Stomach (tissue), 9 donors: ENCODE measurements around the gene TRANK1. TPM values are rescaled to one million over a fixed set of nuclear protein-coding genes. Genes with fewer than 3 reads are reported as not detected.

Source experiments
- DNase-seq, 2 donors: peaks; one replicate each; pipeline versions ENCODE4 v3.0.0 to v3.0.0-alpha.2; 2013 to 2019
- H3K27ac ChIP-seq, 5 donors: fragments of 200-600 bp in 4 of 5; sonication (generic) in 4 of 5; one replicate each; pipeline ENCODE4 v1.5.1; 2013 to 2019; ENCODE audit warnings: mild to moderate bottlenecking in 1 of 5, moderate library complexity in 1 of 5
- H3K27me3 ChIP-seq, 3 donors: fragments of 200-600 bp; sonication (generic); one replicate each; pipeline ENCODE4 v1.5.1; 2017 to 2019; ENCODE audit warnings: mixed run types in 1 of 3
- H3K36me3 ChIP-seq, 4 donors: fragments of 200-600 bp; sonication (generic); 1 replicate in 3 of 4; 2 replicates in 1 of 4; pipeline ENCODE4 v1.5.1; 2016 to 2019
- H3K4me1 ChIP-seq, 4 donors: fragments of 200-600 bp; sonication (generic); one replicate each; pipeline ENCODE4 v1.5.1; 2016 to 2019
- H3K4me3 ChIP-seq, 4 donors: fragments of 200-600 bp; sonication (generic) in 3 of 4; one replicate each; pipeline ENCODE4 v1.5.1; 2016 to 2019; ENCODE audit warnings: mild to moderate bottlenecking in 1 of 4
- H3K9me3 ChIP-seq, 4 donors: fragments of 200-600 bp; sonication (generic); one replicate each; pipeline ENCODE4 v1.5.1; 2016 to 2019
- EP300 ChIP-seq: sonication (generic); formaldehyde crosslinking; IDR thresholded peaks from one replicate; pipeline ENCODE4 v1.6.1; 2017; ENCODE audit warnings: antibody characterized with exemption
- POLR2A ChIP-seq, 4 donors: fragments of 450-650 bp; IDR thresholded peaks; one replicate each; pipeline ENCODE4 v1.6.1; 2016; ENCODE audit warnings: antibody characterized with exemption in 4 of 4, control low read depth in 2 of 4, mild to moderate bottlenecking in 1 of 4, moderate library complexity in 1 of 4
- POLR2AphosphoS5 ChIP-seq, 3 donors: sonication (generic); formaldehyde crosslinking; IDR thresholded peaks; one replicate each; pipeline ENCODE4 v1.6.1; 2016; ENCODE audit warnings: antibody characterized with exemption in 3 of 3
- WGBS, 5 donors: extraction: QIAGEN DNeasy Blood & Tissue Kit in 3 of 5; methylation state at CpG; one replicate each; pipeline versions ENCODE4 v1.1.5 to v1.1.7; 2013 to 2018; 5-methylcytosine and 5-hydroxymethylcytosine counted together
- intact Hi-C: fragments of 100-400 bp; cut with DNase I; formaldehyde crosslinking; loops from one replicate; pipeline ENCODE4 v1.15.1; 2023; ENCODE audit warnings: low total_unique reads
- polyA plus RNA-seq, 3 donors: library from polyadenylated mRNA; stranded (reverse); fragments of 200-250 nt; gene quantifications; one replicate each; pipeline ENCODE4 v1.2.3, GENCODE V29; 2013
- total RNA-seq, 5 donors: library from RNA; depleted of rRNA; stranded (reverse); fragments of >200 nt; gene quantifications; one replicate each; pipeline versions ENCODE4 v1.1.0 to v1.2.3, GENCODE V29; 2014 to 2016
- TF ChIP-seq, protein P1 (sequence below), 7 experiments: fragments of 450-650 bp in 4 of 7; fragments of 200-600 bp in 3 of 7; sonication (generic) in 3 of 7; IDR thresholded peaks; one replicate each; pipeline ENCODE4 v1.5.1; 2016 to 2019; ENCODE audit warnings: antibody characterized with exemption in 7 of 7, control low read depth in 2 of 7, mild to moderate bottlenecking in 1 of 7
- donor health status: healthy with polysubstance abuse.
- donor health status: Bipolar disorder and iron deficiency.
- donor health status: healthy.

The TRANK1 gene
- total and polyA plus RNA-seq, 8 donors, result 1.2 to 27.2 (median 6.4) TPM

DNA sequence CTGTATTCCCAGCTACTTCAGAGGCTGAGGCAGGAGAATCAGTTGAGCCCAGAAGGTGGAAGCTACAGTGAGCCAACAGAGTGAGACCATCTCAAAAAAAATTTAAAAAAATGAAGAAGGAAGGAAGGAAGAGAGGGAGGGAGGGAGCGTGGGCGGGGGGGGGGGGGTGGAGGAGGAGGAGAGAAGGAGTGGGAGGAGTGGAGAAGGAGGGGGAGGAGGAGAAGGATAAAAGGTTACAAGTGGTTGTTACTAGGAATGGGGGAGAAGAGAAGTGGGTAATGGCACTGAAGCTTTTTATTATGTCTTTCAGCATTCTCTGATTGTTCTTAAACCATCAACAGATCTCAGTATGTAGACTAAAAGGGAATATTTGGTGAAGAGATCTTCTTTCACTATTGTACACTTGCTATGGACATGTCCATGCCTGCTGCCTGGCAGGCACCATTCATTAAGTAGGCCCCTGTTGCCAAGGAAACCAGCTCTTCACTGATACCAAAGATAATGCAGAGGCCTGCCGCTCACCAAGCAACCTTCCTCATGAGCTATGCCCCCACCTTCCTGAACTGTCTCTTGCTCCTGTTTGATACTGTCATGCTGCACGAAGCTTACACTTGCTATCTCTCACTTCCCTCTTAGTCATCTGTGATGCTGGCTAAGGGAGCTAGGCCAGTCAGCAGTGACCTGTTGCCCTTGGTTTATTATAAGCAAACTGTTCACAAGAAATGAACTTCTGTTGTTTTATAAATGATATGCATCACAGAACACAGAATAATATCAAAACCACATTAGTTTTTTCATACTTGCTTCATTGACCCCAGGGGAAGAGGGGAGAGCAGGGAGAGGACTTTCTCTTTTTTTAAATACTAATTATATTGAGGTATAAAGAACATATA is 24.9 kb upstream of the TRANK1 start:
- DNase-seq, result peak in 1 of 2 donors; percentile 82
- no peak for TF ChIP-seq POLR2AphosphoS5 (IDR thresholded peaks at IDR 0.05)
- TF ChIP-seq EP300, result no peak
- no peak for TF ChIP-seq POLR2A (IDR thresholded peaks at IDR 0.05)
- TF ChIP-seq, protein P1, sequence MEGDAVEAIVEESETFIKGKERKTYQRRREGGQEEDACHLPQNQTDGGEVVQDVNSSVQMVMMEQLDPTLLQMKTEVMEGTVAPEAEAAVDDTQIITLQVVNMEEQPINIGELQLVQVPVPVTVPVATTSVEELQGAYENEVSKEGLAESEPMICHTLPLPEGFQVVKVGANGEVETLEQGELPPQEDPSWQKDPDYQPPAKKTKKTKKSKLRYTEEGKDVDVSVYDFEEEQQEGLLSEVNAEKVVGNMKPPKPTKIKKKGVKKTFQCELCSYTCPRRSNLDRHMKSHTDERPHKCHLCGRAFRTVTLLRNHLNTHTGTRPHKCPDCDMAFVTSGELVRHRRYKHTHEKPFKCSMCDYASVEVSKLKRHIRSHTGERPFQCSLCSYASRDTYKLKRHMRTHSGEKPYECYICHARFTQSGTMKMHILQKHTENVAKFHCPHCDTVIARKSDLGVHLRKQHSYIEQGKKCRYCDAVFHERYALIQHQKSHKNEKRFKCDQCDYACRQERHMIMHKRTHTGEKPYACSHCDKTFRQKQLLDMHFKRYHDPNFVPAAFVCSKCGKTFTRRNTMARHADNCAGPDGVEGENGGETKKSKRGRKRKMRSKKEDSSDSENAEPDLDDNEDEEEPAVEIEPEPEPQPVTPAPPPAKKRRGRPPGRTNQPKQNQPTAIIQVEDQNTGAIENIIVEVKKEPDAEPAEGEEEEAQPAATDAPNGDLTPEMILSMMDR (IDR thresholded peaks at IDR 0.05), result no peak
- H3K36me3 ChIP-seq, result peaks cover 0 to 5% (median 0%) of the 10 kb centered on the region in 4 donors
- WGBS, 5 donors, result 41 to 49% (median 46%) methylated on average over 3 to 4 of the region's 4 CpGs
- no peaks in the 10 kb centered on the region for H3K27me3 ChIP-seq
- no peak overlapping the region for H3K4me3 ChIP-seq
- H3K9me3 ChIP-seq, result no peaks in the 10 kb centered on the region
- peaks cover 0 to 10% (median 4%) of the 10 kb centered on the region in 4 donors for H3K4me1 ChIP-seq
- intact Hi-C loops, result no loop called here
- no peak overlapping the region for H3K27ac ChIP-seq

DNA sequence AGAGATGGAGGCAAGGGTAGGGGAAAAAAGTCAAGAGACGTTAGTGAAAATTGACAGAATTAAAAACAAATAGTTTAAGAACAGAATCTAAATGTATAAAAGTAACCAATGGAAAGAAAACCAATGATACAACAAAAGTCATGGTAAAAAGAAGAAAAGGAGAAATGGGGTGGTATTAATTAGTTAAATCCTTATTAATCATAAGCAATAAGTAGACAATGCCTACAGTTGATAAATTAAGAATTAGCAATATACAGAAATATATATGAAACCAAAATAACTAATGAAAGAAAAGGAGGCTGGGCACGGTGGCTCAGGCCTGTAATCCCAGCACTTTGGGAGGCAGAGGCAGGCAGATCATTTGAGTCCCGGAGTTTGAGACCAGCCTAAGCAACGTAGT is 24.2 kb upstream of the TRANK1 start:
- intact Hi-C loops, result no loop called here
- H3K27ac ChIP-seq, result no peak overlapping the region

DNA sequence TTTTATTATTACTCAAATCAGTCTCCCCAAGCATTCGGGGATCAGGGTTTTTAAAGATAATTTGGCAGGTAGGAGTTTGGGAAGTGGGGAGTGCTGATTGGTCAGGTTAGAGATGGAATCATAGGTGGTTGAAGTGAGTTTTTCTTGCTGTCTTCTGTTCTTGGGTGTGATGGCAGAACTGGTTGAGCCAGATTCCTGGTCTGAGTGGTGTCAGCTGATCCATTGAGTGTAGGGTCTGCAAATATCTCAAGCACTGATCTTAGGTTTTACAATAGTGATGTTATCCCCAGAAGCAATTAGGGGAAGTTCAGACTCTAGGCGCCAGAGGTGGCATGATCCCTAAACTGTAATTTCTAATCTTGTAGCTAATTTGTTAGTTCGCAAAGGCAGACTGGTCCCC is 20.6 kb upstream of the TRANK1 start:
- Histone ChIP-seq H3K4me1 (peaks cover 0 to 10% (median 4%) of the 10 kb centered on the region in 4 donors), H3K27ac (no peak overlapping the region), H3K36me3 (no peaks in the 10 kb centered on the region), H3K9me3 (no peaks in the 10 kb centered on the region), H3K4me3 (no peak overlapping the region), H3K27me3 (no peaks in the 10 kb centered on the region)
- DNase-seq, result peak in 1 of 2 donors; percentile 53
- TF ChIP-seq, protein P1 (IDR thresholded peaks at IDR 0.05), result no peak
- TF ChIP-seq POLR2A (IDR thresholded peaks at IDR 0.05) (no peak), POLR2AphosphoS5 (IDR thresholded peaks at IDR 0.05) (no peak), EP300 (no peak)
- intact Hi-C loops, result no loop called here
- 44 to 67% (median 53%) methylated on average over 3 of the region's 3 CpGs for WGBS, 5 donors

More for the DNA sequence above, 24.2 kb upstream of the TRANK1 start:
- no peaks in the 10 kb centered on the region for H3K27me3 ChIP-seq
- H3K9me3 ChIP-seq, result no peaks in the 10 kb centered on the region
- H3K36me3 ChIP-seq, result peaks cover 0 to 5% (median 0%) of the 10 kb centered on the region in 4 donors
- H3K4me3 ChIP-seq, result no peak overlapping the region
- H3K4me1 ChIP-seq, result peaks cover 0 to 10% (median 4%) of the 10 kb centered on the region in 4 donors
- WGBS, 5 donors, result 84 to 89% (median 87%) methylated on average over 4 of the region's 4 CpGs
- TF ChIP-seq POLR2AphosphoS5 (IDR thresholded peaks at IDR 0.05), result no peak
- TF ChIP-seq, protein P1 (IDR thresholded peaks at IDR 0.05), result no peak
- TF ChIP-seq POLR2A (IDR thresholded peaks at IDR 0.05), result no peak
- TF ChIP-seq EP300, result no peak
- DNase-seq, result no peak

DNA sequence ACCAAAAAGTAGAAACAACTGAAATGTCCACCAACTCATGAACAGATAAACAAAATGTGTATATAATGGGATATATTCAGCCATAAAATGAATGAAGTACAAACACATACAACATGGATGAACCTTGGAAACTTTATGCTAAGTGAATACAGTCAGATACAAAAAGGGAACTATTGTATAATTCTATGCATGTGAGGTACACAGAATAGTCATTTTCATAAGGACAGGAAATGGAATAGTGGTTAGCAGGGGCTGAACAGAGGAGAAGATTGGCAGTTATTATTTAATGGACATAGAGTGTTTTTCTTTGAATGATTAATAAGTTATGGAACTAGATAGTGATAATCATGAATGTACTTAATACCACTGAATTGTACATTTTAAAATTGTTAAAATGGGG is 20.0 kb upstream of the TRANK1 start:
- Histone ChIP-seq H3K4me3 (no peak overlapping the region), H3K4me1 (peaks cover 0 to 9% (median 2%) of the 10 kb centered on the region in 4 donors), H3K27ac (no peak overlapping the region), H3K9me3 (no peaks in the 10 kb centered on the region), H3K36me3 (no peaks in the 10 kb centered on the region), H3K27me3 (no peaks in the 10 kb centered on the region)
- no peak for DNase-seq
- TF ChIP-seq EP300 (no peak), POLR2AphosphoS5 (IDR thresholded peaks at IDR 0.05) (no peak), POLR2A (IDR thresholded peaks at IDR 0.05) (no peak)
- TF ChIP-seq, protein P1 (IDR thresholded peaks at IDR 0.05), result no peak
- intact Hi-C loops, result no loop called here
